Peyer's patch (tissue), 4 donors: ENCODE data around the gene IFT88. TPM values are rescaled to one million over a fixed set of nuclear protein-coding genes. Genes with fewer than 3 reads are reported as not detected.

Experiments
- DNase-seq, 3 donors: peaks; one replicate each; pipeline ENCODE4 v3.0.0-alpha.2; 2017 to 2019
- H3K27ac ChIP-seq, 4 donors: fragments of 200-600 bp; sonication (generic); one replicate each; pipeline ENCODE4 v1.5.1; 2016 to 2019
- H3K27me3 ChIP-seq, 2 donors: fragments of 200-600 bp; sonication (generic); one replicate each; pipeline ENCODE4 v1.5.1; 2019
- H3K36me3 ChIP-seq, 3 donors: fragments of 200-600 bp; sonication (generic); one replicate each; pipeline ENCODE4 v1.5.1; 2016 to 2019
- H3K4me1 ChIP-seq, 4 donors: fragments of 200-600 bp; sonication (generic); one replicate each; pipeline ENCODE4 v1.5.1; 2016 to 2019
- H3K4me3 ChIP-seq, 4 donors: fragments of 200-600 bp; sonication (generic); 1 replicate in 3 of 4; 2 replicates in 1 of 4; pipeline ENCODE4 v1.5.1; 2016 to 2019; ENCODE audit warnings: mild to moderate bottlenecking in 1 of 4
- H3K9me3 ChIP-seq, 4 donors: fragments of 200-600 bp; sonication (generic); one replicate each; pipeline ENCODE4 v1.5.1; 2016 to 2019; ENCODE audit warnings: mild to moderate bottlenecking in 1 of 4
- POLR2A ChIP-seq, 2 donors: fragments of 450-650 bp; IDR thresholded peaks; one replicate each; pipeline ENCODE4 v1.5.1; 2017; ENCODE audit warnings: antibody characterized with exemption in 2 of 2, mild to moderate bottlenecking in 2 of 2, moderate library complexity in 2 of 2
- total RNA-seq, 4 donors: library from RNA; depleted of rRNA; stranded (reverse); fragments of >200 nt; gene quantifications; one replicate each; pipeline ENCODE4 v1.1.0, GENCODE V29; 2016
- TF ChIP-seq, protein P1 (sequence below), 6 experiments: fragments of 450-650 bp in 4 of 6; fragments of 200-600 bp in 2 of 6; sonication (generic) in 1 of 6; IDR thresholded peaks; one replicate each; pipeline ENCODE4 v1.5.1; 2017 to 2019; ENCODE audit warnings: antibody characterized with exemption in 6 of 6, mild to moderate bottlenecking in 3 of 6, moderate library complexity in 1 of 6

IFT88 gene
- total RNA-seq, 4 donors from 2014 or later, result 25.6 to 30.5 (median 25.8) TPM

DNA sequence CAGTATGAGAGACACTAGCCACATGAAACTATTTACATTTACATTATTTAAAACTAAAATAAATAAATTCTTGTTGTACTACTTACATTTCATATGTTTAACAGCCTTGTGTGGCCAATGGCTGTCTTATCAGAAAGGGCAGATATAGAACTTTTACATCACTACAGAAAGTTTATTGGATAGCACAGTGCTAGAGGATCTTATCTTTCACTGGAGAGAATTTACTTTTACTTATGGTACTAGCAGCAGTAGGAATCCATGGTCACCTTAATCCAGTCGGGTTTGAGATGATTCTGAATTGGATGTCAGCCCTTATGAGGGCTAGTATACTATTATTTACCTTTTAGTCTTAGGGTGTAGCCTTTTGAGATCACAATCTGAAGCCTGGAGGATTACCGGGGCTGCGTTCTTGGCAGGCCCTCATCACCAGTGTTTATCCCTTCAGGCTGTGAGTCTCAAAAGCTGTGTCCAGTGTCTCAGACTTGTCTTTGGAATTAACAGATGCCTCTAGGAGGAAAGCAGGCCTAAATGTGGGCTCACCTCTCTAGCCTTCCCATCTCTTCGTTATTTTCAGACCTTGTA lies 21.7 kb downstream of the IFT88 start:
- no peak for TF ChIP-seq POLR2A (IDR thresholded peaks at IDR 0.05)
- TF ChIP-seq, protein P1, sequence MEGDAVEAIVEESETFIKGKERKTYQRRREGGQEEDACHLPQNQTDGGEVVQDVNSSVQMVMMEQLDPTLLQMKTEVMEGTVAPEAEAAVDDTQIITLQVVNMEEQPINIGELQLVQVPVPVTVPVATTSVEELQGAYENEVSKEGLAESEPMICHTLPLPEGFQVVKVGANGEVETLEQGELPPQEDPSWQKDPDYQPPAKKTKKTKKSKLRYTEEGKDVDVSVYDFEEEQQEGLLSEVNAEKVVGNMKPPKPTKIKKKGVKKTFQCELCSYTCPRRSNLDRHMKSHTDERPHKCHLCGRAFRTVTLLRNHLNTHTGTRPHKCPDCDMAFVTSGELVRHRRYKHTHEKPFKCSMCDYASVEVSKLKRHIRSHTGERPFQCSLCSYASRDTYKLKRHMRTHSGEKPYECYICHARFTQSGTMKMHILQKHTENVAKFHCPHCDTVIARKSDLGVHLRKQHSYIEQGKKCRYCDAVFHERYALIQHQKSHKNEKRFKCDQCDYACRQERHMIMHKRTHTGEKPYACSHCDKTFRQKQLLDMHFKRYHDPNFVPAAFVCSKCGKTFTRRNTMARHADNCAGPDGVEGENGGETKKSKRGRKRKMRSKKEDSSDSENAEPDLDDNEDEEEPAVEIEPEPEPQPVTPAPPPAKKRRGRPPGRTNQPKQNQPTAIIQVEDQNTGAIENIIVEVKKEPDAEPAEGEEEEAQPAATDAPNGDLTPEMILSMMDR (IDR thresholded peaks at IDR 0.05), result no peak
- Histone ChIP-seq H3K9me3 (peaks cover 0 to 4% (median 0%) of the 10 kb centered on the region in 4 donors), H3K36me3 (peaks cover 0 to 17% (median 0%) of the 10 kb centered on the region in 3 donors), H3K27me3 (no peaks in the 10 kb centered on the region), H3K4me3 (no peak overlapping the region), H3K4me1 (no peaks in the 10 kb centered on the region), H3K27ac (no peak overlapping the region)
- DNase-seq, result no peak

DNA sequence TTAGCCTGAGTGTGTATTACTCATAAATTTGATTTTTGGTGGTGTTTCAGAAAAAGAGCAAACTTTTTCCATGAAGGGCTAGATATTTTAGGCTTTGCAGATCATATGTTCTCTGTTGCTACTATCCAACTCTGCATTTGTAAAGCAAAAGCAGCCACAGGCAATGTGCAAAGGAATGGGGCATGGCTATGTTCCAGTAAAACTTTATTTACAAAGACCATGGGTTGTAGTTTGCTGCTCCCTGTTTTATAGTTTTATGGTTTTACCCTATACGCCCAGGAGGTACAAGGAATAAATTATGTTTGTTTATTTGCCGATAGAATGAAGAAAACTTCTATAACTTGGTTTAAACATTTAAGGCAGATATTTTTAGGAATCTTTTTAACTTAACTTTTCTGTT lies 23.6 kb downstream of the IFT88 start:
- no peaks in the 10 kb centered on the region for H3K27me3 ChIP-seq
- no peak overlapping the region for H3K4me3 ChIP-seq
- peak overlapping the region in 1 of 4 donors; percentile 23 for H3K27ac ChIP-seq
- TF ChIP-seq, protein P1 (IDR thresholded peaks at IDR 0.05), result no peak
- TF ChIP-seq POLR2A (IDR thresholded peaks at IDR 0.05), result no peak
- H3K4me1 ChIP-seq, result no peaks in the 10 kb centered on the region
- H3K36me3 ChIP-seq, result peaks cover 0 to under 1% (median 0%) of the 10 kb centered on the region in 3 donors
- no peak for DNase-seq
- no peaks in the 10 kb centered on the region for H3K9me3 ChIP-seq

DNA sequence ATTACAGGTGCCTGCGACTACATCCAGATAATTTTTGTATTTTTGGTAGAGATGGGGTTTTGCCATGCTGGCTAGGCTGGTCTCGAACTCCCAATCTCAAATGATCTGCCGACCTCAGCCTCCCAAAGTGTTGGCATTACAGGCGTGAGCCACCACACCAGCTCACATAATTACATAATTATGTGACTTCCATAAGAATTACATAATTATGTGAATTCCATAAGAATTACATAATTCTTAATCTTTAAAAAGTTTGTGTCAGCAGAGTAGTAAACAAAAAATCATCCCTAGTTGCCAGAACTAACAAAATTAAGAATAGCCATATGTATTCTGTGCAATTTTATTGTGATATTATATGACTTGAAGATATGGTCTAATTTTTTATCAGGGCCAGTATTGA lies 25.6 kb downstream of the IFT88 start:
- Histone ChIP-seq H3K27ac (no peak overlapping the region), H3K4me1 (no peaks in the 10 kb centered on the region), H3K27me3 (no peaks in the 10 kb centered on the region), H3K36me3 (no peaks in the 10 kb centered on the region), H3K9me3 (no peaks in the 10 kb centered on the region), H3K4me3 (no peak overlapping the region)
- TF ChIP-seq, protein P1 (IDR thresholded peaks at IDR 0.05), result no peak
- TF ChIP-seq POLR2A (IDR thresholded peaks at IDR 0.05), result no peak
- DNase-seq, result no peak

DNA sequence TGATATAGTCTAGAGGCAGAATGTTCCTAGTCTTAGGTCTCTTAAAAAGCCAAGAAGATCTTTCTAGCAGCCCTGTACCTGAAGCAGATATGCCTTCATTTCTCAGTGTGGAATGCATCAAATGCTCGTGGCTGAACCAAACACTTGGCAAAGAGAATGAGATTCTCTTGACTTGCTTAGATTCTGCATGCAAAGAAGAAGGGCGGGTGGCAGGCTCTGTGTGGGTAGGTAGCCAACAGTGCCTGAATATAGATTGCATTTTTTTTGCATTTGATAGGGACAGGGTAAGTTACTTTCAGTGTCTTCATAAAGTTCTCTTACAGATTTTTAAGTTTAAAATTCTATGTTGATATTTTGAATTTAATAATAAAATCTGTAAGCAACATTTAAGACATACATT lies 27.3 kb downstream of the IFT88 start:
- peaks cover 0 to 2% (median 0%) of the 10 kb centered on the region in 3 donors for H3K36me3 ChIP-seq
- no peak for DNase-seq
- no peak overlapping the region for H3K4me3 ChIP-seq
- H3K9me3 ChIP-seq, result no peaks in the 10 kb centered on the region
- no peak for TF ChIP-seq POLR2A (IDR thresholded peaks at IDR 0.05)
- TF ChIP-seq, protein P1 (IDR thresholded peaks at IDR 0.05), result no peak
- H3K27ac ChIP-seq, result no peak overlapping the region
- no peaks in the 10 kb centered on the region for H3K4me1 ChIP-seq
- no peaks in the 10 kb centered on the region for H3K27me3 ChIP-seq

DNA sequence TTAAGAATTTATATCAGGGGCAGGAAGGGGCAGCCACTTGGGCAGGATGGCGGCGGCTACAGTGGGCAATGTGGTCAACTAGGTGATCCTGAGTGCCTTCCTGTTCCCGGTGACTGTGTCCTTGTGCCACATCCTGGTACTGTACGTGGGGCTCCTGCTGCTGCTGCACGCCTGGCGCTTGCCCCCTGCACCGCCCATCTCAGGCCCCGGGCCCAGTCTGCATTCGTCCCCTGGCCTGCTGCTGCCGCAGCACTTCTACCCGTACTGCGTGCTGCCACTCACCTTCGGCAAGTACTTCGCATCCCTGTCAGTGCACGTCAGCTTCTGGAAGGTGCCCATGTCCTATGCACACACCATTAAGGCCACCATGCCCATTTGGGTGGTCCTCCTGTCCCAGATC lies 40.1 kb downstream of the IFT88 start:
- Histone ChIP-seq H3K4me1 (no peaks in the 10 kb centered on the region), H3K27ac (no peak overlapping the region), H3K36me3 (peaks cover 0 to 26% (median 0%) of the 10 kb centered on the region in 3 donors), H3K27me3 (no peaks in the 10 kb centered on the region), H3K9me3 (no peaks in the 10 kb centered on the region), H3K4me3 (no peak overlapping the region)
- DNase-seq, result no peak
- no peak for TF ChIP-seq POLR2A (IDR thresholded peaks at IDR 0.05)

DNA sequence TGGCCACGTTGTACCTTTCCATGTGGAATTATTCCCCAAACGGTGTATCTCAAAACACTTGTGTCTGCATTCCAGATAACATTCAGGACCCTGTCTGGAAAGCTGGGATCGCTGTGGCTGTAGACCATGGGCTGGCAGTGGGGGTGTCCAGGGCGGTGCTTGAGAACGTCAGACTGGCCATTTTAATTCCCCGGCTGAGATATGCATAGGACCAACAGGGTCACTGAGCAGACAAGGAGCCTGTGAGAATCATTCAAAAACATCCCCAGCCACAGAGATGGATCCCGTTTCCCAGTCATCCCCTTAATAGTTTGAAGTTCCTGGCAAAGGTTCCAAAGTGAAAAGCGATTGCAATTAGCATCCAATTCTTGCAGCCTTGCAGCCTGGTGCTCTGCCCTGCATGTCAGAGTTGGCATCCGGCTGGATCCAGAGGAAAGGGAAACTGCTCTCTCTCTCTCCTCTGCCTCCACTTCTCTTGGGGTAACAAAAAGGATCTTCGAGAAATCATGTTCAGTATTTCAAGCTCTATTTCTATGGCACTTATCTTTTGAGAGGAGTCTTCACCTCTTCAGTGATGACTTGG lies 41.6 kb downstream of the IFT88 start:
- Histone ChIP-seq H3K4me1 (no peaks in the 10 kb centered on the region), H3K27ac (no peak overlapping the region), H3K27me3 (no peaks in the 10 kb centered on the region), H3K4me3 (no peak overlapping the region), H3K36me3 (peaks cover 0 to 26% (median 0%) of the 10 kb centered on the region in 3 donors), H3K9me3 (no peaks in the 10 kb centered on the region)
- TF ChIP-seq POLR2A (IDR thresholded peaks at IDR 0.05), result no peak
- TF ChIP-seq, protein P1 (IDR thresholded peaks at IDR 0.05), result no peak
- no peak for DNase-seq
